Measurements from ENCODE around the gene FGD3.

DNA sequence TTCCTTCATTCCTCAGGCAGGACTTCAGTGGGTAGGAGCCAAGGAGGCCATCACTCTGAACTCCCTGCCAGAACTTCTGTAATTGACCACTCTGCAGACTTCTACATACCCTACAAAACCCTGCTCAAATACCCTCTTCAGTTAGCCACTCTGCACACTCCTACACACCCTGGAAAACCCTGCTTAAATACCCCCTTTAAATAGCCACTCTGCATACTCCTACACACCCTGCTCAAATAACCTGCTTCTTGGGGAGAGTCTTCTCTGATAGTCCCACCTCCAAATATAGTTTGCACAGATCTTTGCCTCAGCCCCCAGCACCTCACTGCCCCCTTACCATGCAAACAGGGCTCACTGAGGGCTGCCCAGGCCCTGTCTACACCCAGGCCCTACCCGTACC lies 130.0 kb downstream of the FGD3 start:
- TF ChIP-seq, protein P1, sequence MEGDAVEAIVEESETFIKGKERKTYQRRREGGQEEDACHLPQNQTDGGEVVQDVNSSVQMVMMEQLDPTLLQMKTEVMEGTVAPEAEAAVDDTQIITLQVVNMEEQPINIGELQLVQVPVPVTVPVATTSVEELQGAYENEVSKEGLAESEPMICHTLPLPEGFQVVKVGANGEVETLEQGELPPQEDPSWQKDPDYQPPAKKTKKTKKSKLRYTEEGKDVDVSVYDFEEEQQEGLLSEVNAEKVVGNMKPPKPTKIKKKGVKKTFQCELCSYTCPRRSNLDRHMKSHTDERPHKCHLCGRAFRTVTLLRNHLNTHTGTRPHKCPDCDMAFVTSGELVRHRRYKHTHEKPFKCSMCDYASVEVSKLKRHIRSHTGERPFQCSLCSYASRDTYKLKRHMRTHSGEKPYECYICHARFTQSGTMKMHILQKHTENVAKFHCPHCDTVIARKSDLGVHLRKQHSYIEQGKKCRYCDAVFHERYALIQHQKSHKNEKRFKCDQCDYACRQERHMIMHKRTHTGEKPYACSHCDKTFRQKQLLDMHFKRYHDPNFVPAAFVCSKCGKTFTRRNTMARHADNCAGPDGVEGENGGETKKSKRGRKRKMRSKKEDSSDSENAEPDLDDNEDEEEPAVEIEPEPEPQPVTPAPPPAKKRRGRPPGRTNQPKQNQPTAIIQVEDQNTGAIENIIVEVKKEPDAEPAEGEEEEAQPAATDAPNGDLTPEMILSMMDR (IDR thresholded peaks at IDR 0.05) = no peak
- no peak for TF ChIP-seq POLR2A (IDR thresholded peaks at IDR 0.05)

Data from right lobe of liver (tissue), 4 donors.